Measurements from ENCODE around the gene NDUFA3. TPM values are rescaled to one million over a fixed set of nuclear protein-coding genes. Genes with fewer than 3 reads are reported as not detected.

NDUFA3 gene
- polyA plus RNA-seq, 3 donors, result 46.4 to 396 (median 333) TPM

GRCh38 chr19:54100561-54100960 lies 2.1 kb upstream of the NDUFA3 start, which contains the start of gene OSCAR:
OSCAR (minus strand) TSS chr19:54100803; CDS start chr19:54100792, 11 bp downstream.
- Mint-ChIP-seq H3K9me3 (no peaks in the 10 kb centered on the region), H3K27me3 (ENCODE audit: low read depth in 3 of 3) (peaks cover 0 to 3% (median 0%) of the 10 kb centered on the region in 3 donors), H3K27ac (peak within 1 kb of the TSS; percentile 96 to 99 (median 98)), H3K4me3 (peak within 1 kb of the TSS; percentile 90 to 94), H3K4me1 (peaks cover 63% of the 10 kb centered on the region), H3K36me3 (peaks cover 10 to 27% of the 10 kb centered on the region in 2 donors)
- Histone ChIP-seq H3K4me3 (replicated peaks in 1 of 3; ENCODE audit: low read depth in 2 of 3, low read length in 3 of 3) (peak within 1 kb of the TSS; percentile 75 to 95 (median 92)), H4K20me1 (ENCODE audit: insufficient read depth, low read length) (peaks cover 10% of the 10 kb centered on the region), H3K4me1 (ENCODE audit: control insufficient read depth in 1 of 2, insufficient read depth in 2 of 2, low read length in 2 of 2) (peaks cover 73 to 79% of the 10 kb centered on the region in 2 donors), H3K4me2 (replicated peaks; ENCODE audit: extremely low read depth, low read length, poor library complexity, severe bottlenecking) (peak within 1 kb of the TSS; percentile 88), H2AFZ (ENCODE audit: insufficient read depth, low read depth, low read length, poor library complexity, severe bottlenecking) (peak within 1 kb of the TSS; percentile 70), H3K9ac (ENCODE audit: insufficient read depth, low read length, poor library complexity, severe bottlenecking) (peak within 1 kb of the TSS; percentile 84), H3K36me3 (replicated peaks in 1 of 2; ENCODE audit: control insufficient read depth in 1 of 2, insufficient read depth in 2 of 2, low read length in 2 of 2) (peaks cover 2 to 3% of the 10 kb centered on the region in 2 donors), H3K79me2 (ENCODE audit: insufficient read depth, low read length) (peaks cover 92% of the 10 kb centered on the region), H3K27me3 (ENCODE audit: control insufficient read depth in 2 of 2, insufficient read depth in 2 of 2, low read length in 2 of 2) (no peaks in the 10 kb centered on the region), H3K9me3 (replicated peaks in 1 of 2; ENCODE audit: control insufficient read depth in 1 of 2, insufficient read depth in 1 of 2, low read length in 2 of 2) (no peaks in the 10 kb centered on the region), H3K27ac (ENCODE audit: low read depth in 1 of 2, low read length in 2 of 2) (peak within 1 kb of the TSS; percentile 86 to 95)
- WGBS (ENCODE audit: insufficient coverage), result no CpG with 5 or more reads among the region's 5 CpGs
- DNase-seq, result peak; percentile 91 to 95 (median 93)
- no peak for TF ChIP-seq CTCF (IDR thresholded peaks at IDR 0.05)
- intact Hi-C loops (cut with micrococcal nuclease), result no loop called here

- intact Hi-C loops (cut with micrococcal nuclease), result no loop called here
- H3K27me3 Mint-ChIP-seq (ENCODE audit: low read depth in 3 of 3), result no peaks in the 10 kb centered on the region
Observed at GRCh38 chr19:54104998-54105715, 2.5 kb downstream of the NDUFA3 start.

More at GRCh38 chr19:54104998-54105715, 2.5 kb downstream of the NDUFA3 start:
- Histone ChIP-seq H3K27ac (ENCODE audit: low read depth in 1 of 2, low read length in 2 of 2) (no peak overlapping the region), H4K20me1 (ENCODE audit: insufficient read depth, low read length) (peaks cover 32% of the 10 kb centered on the region), H3K36me3 (replicated peaks in 1 of 2; ENCODE audit: control insufficient read depth in 1 of 2, insufficient read depth in 2 of 2, low read length in 2 of 2) (peaks cover 45 to 49% of the 10 kb centered on the region in 2 donors), H3K79me2 (ENCODE audit: insufficient read depth, low read length) (peaks cover 75% of the 10 kb centered on the region), H3K9ac (ENCODE audit: insufficient read depth, low read length, poor library complexity, severe bottlenecking) (no peak overlapping the region), H3K4me1 (ENCODE audit: control insufficient read depth in 1 of 2, insufficient read depth in 2 of 2, low read length in 2 of 2) (peaks cover 30 to 33% of the 10 kb centered on the region in 2 donors), H3K4me2 (replicated peaks; ENCODE audit: extremely low read depth, low read length, poor library complexity, severe bottlenecking) (no peak overlapping the region), H3K9me3 (replicated peaks in 1 of 2; ENCODE audit: control insufficient read depth in 1 of 2, insufficient read depth in 1 of 2, low read length in 2 of 2) (no peaks in the 10 kb centered on the region), H3K27me3 (ENCODE audit: control insufficient read depth in 2 of 2, insufficient read depth in 2 of 2, low read length in 2 of 2) (no peaks in the 10 kb centered on the region), H2AFZ (ENCODE audit: insufficient read depth, low read depth, low read length, poor library complexity, severe bottlenecking) (no peak overlapping the region), H3K4me3 (replicated peaks in 1 of 3; ENCODE audit: low read depth in 2 of 3, low read length in 3 of 3) (no peak overlapping the region)
- 98% methylated on average over 5 of the region's 11 CpGs for WGBS (ENCODE audit: insufficient coverage)
- peaks cover 0 to 2% (median 0%) of the 10 kb centered on the region in 7 donors for H3K9me3 Mint-ChIP-seq
- no peak for DNase-seq
- H3K27ac Mint-ChIP-seq, result peak overlapping the region in 3 of 7 donors; percentile 7 to 39 (median 19)
- peaks cover 26% of the 10 kb centered on the region for H3K4me1 Mint-ChIP-seq
- no peak overlapping the region for H3K4me3 Mint-ChIP-seq
- H3K36me3 Mint-ChIP-seq, result peaks cover 48 to 54% of the 10 kb centered on the region in 2 donors
- no peak for TF ChIP-seq CTCF (IDR thresholded peaks at IDR 0.05)
